Gastrocnemius medialis (tissue), 4 donors: ENCODE results near the gene CCN6. TPM values are rescaled to one million over a fixed set of nuclear protein-coding genes. Genes with fewer than 3 reads are reported as not detected.
A peak's percentile ranks its signal among the peaks of the same experiment; 100 is the strongest.

ENCODE experiments used
- ATAC-seq, 2 donors: fragments of 150-250 bp; one replicate each; pipeline ENCODE4 v1.9.1; 2016
- DNase-seq, 2 donors: peaks; one replicate each; pipeline ENCODE4 v3.0.0-alpha.2; 2019
- H3K27ac ChIP-seq, 4 donors: fragments of 200-600 bp; sonication (generic); 1 replicate in 1 of 4; 2 replicates in 3 of 4; pipeline ENCODE4 v1.5.1; 2016 to 2018; ENCODE audit warnings: mild to moderate bottlenecking in 2 of 4, moderate library complexity in 1 of 4
- H3K27me3 ChIP-seq, 3 donors: fragments of 200-600 bp; sonication (generic) in 2 of 3; 1 replicate in 1 of 3; 2 replicates in 2 of 3; pipeline versions ENCODE4 v1.5.1 to v1.6.0; 2016 to 2019; ENCODE audit warnings: mild to moderate bottlenecking in 1 of 3, moderate library complexity in 1 of 3
- H3K36me3 ChIP-seq, 2 donors: fragments of 200-600 bp; sonication (generic) in 1 of 2; one replicate each; pipeline ENCODE4 v1.5.1; 2017 to 2018
- H3K4me1 ChIP-seq, 2 donors: fragments of 200-600 bp; sonication (generic) in 1 of 2; one replicate each; pipeline ENCODE4 v1.5.1; 2016 to 2017; ENCODE audit warnings: mild to moderate bottlenecking in 2 of 2
- H3K4me3 ChIP-seq, 4 donors: fragments of 200-600 bp; sonication (generic) in 3 of 4; 1 replicate in 1 of 4; 2 replicates in 3 of 4; pipeline ENCODE4 v1.5.1; 2016 to 2019; ENCODE audit warnings: mild to moderate bottlenecking in 2 of 4
- H3K9me3 ChIP-seq, 3 donors: fragments of 200-600 bp; sonication (generic) in 2 of 3; 1 replicate in 1 of 3; 2 replicates in 2 of 3; pipeline ENCODE4 v1.5.1; 2016 to 2019
- CTCF ChIP-seq, 5 experiments: fragments of 450-650 bp in 3 of 5; fragments of 200-600 bp in 2 of 5; sonication (generic) in 2 of 5; IDR thresholded peaks in 4 of 5; conservative IDR thresholded peaks in 1 of 5; 1 replicate in 4 of 5; 2 replicates in 1 of 5; pipeline ENCODE4 v1.5.1; 2016 to 2019; ENCODE audit warnings: antibody characterized with exemption in 5 of 5, mild to moderate bottlenecking in 3 of 5, moderate library complexity in 3 of 5
- POLR2A ChIP-seq, 2 donors: fragments of 450-650 bp; IDR thresholded peaks; one replicate each; pipeline ENCODE4 v1.6.1; 2017; ENCODE audit warnings: antibody characterized with exemption in 2 of 2, mild to moderate bottlenecking in 2 of 2, moderate library complexity in 2 of 2
- in situ Hi-C, 4 donors: fragments of 200-750 bp; cut with MboI; loops; one replicate each; pipeline versions ENCODE4 v1.15.0 to v1.8.0; 2017; ENCODE audit warnings: low sequenced_read_pairs in 4 of 4
- intact Hi-C: fragments of 100-400 bp; cut with DNase I; formaldehyde crosslinking; loops from one replicate; pipeline ENCODE4 v1.15.1; 2023; ENCODE audit warnings: low total_unique reads
- total RNA-seq, 4 donors: library from RNA; depleted of rRNA; stranded (reverse); fragments of >200 nt; gene quantifications; one replicate each; pipeline versions ENCODE4 v1.1.0 to v1.2.3, GENCODE V29; 2016

CCN6 gene
- total RNA-seq, 4 donors from 2014 or later, result not detected

- H3K27ac ChIP-seq, result peak overlapping the region in 3 of 4 donors; percentile 7 to 41 (median 36)
- H3K4me1 ChIP-seq, result peaks cover 0 to 2% of the 10 kb centered on the region in 2 donors
- H3K4me3 ChIP-seq, result no peak overlapping the region
- no peaks in the 10 kb centered on the region for H3K36me3 ChIP-seq
- ATAC-seq, result no peak
- no peak for DNase-seq
- in situ Hi-C loops (no loop called here), intact Hi-C loops (no loop called here)
- no peaks in the 10 kb centered on the region for H3K9me3 ChIP-seq
- H3K27me3 ChIP-seq, result no peaks in the 10 kb centered on the region
- TF ChIP-seq CTCF (IDR thresholded peaks at IDR 0.05 in 4 of 5, conservative IDR thresholded peaks at IDR 0.05 in 1 of 5) (no peak), POLR2A (IDR thresholded peaks at IDR 0.05) (no peak)
Observed at GRCh38 chr6:112030961-112031660, 22.8 kb upstream of the CCN6 start.

GRCh38 chr6:112031960-112032359 lies 21.9 kb upstream of the CCN6 start:
- DNase-seq, result no peak
- Histone ChIP-seq H3K4me1 (peaks cover 0 to 2% of the 10 kb centered on the region in 2 donors), H3K4me3 (no peak overlapping the region), H3K36me3 (no peaks in the 10 kb centered on the region), H3K27me3 (no peaks in the 10 kb centered on the region), H3K27ac (no peak overlapping the region), H3K9me3 (no peaks in the 10 kb centered on the region)
- in situ Hi-C loops, result no loop called here
- TF ChIP-seq CTCF (IDR thresholded peaks at IDR 0.05 in 4 of 5, conservative IDR thresholded peaks at IDR 0.05 in 1 of 5), result no peak
- intact Hi-C loops, result no loop called here
- no peak for ATAC-seq

GRCh38 chr6:112032728-112033127 lies 21.2 kb upstream of the CCN6 start:
- no peak for ATAC-seq
- peaks cover 5 to 7% of the 10 kb centered on the region in 2 donors for H3K4me1 ChIP-seq
- TF ChIP-seq POLR2A (IDR thresholded peaks at IDR 0.05), result no peak
- TF ChIP-seq CTCF (IDR thresholded peaks at IDR 0.05 in 4 of 5, conservative IDR thresholded peaks at IDR 0.05 in 1 of 5), result no peak
- in situ Hi-C loops (no loop called here), intact Hi-C loops (no loop called here)
- no peaks in the 10 kb centered on the region for H3K27me3 ChIP-seq
- H3K9me3 ChIP-seq, result no peaks in the 10 kb centered on the region
- no peaks in the 10 kb centered on the region for H3K36me3 ChIP-seq
- H3K4me3 ChIP-seq, result no peak overlapping the region
- DNase-seq, result no peak
- no peak overlapping the region for H3K27ac ChIP-seq

- Histone ChIP-seq H3K9me3 (no peaks in the 10 kb centered on the region), H3K36me3 (no peaks in the 10 kb centered on the region), H3K27me3 (no peaks in the 10 kb centered on the region), H3K4me3 (no peak overlapping the region), H3K27ac (peak overlapping the region; percentile 42 to 57 (median 52)), H3K4me1 (peaks cover 10 to 17% of the 10 kb centered on the region in 2 donors)
- ATAC-seq, result no peak
- no peak for DNase-seq
- intact Hi-C loops, result loop anchor here (2.0 kb wide), 1 partner anchor 15 kb away; no protein-coding TSS in a partner anchor
- TF ChIP-seq CTCF (IDR thresholded peaks at IDR 0.05 in 4 of 5, conservative IDR thresholded peaks at IDR 0.05 in 1 of 5), result no peak
- TF ChIP-seq POLR2A (IDR thresholded peaks at IDR 0.05), result no peak
- in situ Hi-C loops, result no loop called here
Observed at GRCh38 chr6:112033791-112034615, 19.9 kb upstream of the CCN6 start.
